KBM-7 (cell line): ENCODE measurements around the gene CPB2.

Source experiments
- DNase-seq: peaks from one replicate; pipeline ENCODE4 v3.0.0-alpha.2; 2015
- in situ Hi-C: fragments of 300-500 bp; cut with MboI; formaldehyde crosslinking; loops from 2 replicates; pipeline ENCODE4 v1.14.3; 2020; ENCODE audit warnings: low sequenced_read_pairs, low pct_unique_long_range_greater_than_20kb, mixed read lengths

Gene CPB2

DNA sequence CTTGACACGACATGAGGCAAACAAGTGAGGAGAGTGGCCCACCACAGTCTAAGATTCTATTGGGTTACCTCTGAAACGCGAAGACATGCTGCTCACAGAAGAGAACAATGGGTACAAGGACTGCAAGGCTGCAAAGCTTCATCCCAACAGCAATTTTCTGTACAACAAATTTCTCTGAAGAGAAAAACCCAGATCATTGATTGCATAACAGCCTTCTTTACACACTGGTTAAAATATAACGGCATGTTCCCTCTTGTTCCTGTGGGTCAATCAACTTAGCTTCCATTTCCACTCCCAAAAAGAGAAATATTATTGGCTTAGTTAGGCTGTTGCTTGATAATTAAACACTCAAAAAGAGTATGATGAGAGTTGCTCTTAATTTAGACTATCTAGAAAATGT lies at the start of gene CPB2:
Gene CPB2 (minus strand): TSS at position 166 of the 400 bp plus-strand sequence. CDS start 24 bp downstream, at position 142.
- no peak for DNase-seq
- in situ Hi-C loops = no loop called here

GRCh38 chr13:46154136-46154801 lies 49.4 kb upstream of the CPB2 start:
- DNase-seq = no peak
- in situ Hi-C loops = no loop called here

DNA sequence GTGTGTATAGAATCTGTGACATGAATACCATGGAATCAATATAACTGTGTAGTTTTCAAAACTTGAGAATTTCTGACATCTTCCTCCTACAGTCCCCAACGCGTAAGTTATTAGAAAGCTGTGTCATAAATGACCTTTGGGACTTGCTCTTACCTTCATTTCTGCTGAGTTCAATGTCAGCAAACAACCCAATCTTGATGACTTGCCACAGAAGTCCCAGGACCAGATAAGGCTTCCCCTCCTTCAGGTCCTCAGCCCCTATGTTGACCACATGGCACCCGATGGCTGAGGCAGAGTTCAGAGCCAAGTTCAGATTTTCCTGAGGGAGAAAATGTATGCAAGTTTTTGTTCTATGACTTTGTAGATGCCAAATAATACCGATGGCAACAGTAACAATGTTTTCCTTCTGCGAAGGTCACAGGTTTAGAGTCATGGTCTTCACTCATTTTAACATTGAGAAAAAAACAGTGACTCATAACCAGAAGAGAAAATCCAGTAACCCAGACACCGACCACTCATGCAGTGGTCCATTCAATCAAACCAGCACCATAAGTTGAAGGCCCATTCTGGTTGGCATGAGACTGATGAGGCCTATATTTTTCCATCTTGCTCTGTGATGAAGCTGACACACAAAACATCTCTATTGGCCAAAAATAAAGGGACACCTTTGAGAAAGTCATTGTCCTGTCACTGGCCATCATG lies 47.9 kb upstream of the CPB2 start:
- in situ Hi-C loops = no loop called here
- DNase-seq = no peak

- in situ Hi-C loops = no loop called here
- no peak for DNase-seq
Measured at GRCh38 chr13:46150134-46150693, 45.4 kb upstream of the CPB2 start.

- in situ Hi-C loops = no loop called here
- DNase-seq = no peak
Measured at GRCh38 chr13:46149272-46150133, 44.7 kb upstream of the CPB2 start.

- in situ Hi-C loops = no loop called here
Measured at GRCh38 chr13:46146898-46147297, 42.1 kb upstream of the CPB2 start.

DNA sequence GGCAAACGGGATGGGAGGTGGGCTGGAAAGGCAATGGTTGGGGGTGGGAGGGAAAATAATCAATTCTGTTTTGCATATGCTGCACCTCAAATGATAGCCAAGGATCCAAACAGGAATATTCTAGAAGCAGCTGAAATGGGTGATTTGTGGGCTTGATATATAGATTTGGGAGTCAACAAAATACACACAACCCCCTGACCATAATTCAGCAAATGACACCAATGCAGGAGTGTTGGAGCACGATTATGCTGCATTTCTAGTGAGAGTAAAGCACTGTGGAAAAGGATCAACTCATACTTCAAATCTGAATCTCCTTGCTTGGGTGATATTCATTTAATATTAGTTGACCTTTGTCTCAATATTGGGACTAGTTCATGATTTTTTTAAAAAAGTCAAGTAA lies 41.1 kb upstream of the CPB2 start:
- in situ Hi-C loops = no loop called here

More at GRCh38 chr13:46146898-46147297, 42.1 kb upstream of the CPB2 start:
- DNase-seq = no peak

GRCh38 chr13:46145135-46145534 lies 40.3 kb upstream of the CPB2 start:
- no peak for DNase-seq
- in situ Hi-C loops = no loop called here

More for the DNA sequence above, 41.1 kb upstream of the CPB2 start:
- DNase-seq = no peak

GRCh38 chr13:46143184-46143701 lies 38.4 kb upstream of the CPB2 start:
- no peak for DNase-seq
- in situ Hi-C loops = no loop called here

DNA sequence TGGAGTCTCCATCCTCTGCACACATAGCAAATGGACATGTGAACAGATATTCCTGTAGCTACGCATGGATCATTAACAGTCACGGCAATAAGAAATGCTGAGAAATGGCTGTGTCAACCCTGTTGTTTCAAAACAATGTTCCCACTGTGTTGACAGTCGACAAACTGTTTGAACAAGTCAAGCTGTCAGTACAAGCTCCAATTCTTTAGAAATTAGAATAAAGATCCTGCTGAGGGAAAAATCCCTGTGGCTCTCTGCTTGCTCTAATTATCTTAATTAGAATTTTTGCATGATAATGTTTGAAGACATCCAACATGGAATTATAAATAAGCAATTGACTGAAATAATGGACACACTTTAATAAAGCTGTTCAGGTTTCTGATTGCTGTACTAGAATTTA lies 37.9 kb upstream of the CPB2 start:
- DNase-seq = no peak

GRCh38 chr13:46140044-46140443 lies 35.2 kb upstream of the CPB2 start:
- in situ Hi-C loops = no loop called here
- DNase-seq = no peak

More for the DNA sequence above, 37.9 kb upstream of the CPB2 start:
- in situ Hi-C loops = no loop called here

- in situ Hi-C loops = no loop called here
- DNase-seq = no peak
Measured at GRCh38 chr13:46137627-46138317, 32.9 kb upstream of the CPB2 start.

DNA sequence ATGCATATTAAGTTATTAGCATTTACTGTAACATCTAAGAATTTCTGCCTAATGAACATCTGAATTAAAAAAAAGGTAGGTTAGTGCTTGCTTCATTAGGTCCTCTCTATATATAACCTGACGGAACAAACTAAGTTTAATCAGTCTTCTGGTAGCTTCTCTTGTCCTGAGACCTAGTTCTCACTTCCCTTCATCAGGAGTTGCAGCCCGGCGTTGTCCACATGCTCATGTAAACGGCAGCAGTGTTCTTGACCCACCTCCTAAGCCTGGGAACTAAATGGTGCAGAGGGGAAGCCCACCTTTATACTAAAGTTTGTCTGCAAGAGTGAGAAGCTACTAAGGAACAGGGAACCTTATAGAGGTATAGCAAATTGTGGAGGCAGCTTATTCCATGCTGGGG lies 31.9 kb upstream of the CPB2 start:
- in situ Hi-C loops = no loop called here
- no peak for DNase-seq

- no peak for DNase-seq
- in situ Hi-C loops = no loop called here
Measured at GRCh38 chr13:46134961-46135522, 30.2 kb upstream of the CPB2 start.

- in situ Hi-C loops = no loop called here
- no peak for DNase-seq
Measured at GRCh38 chr13:46134494-46134893, 29.7 kb upstream of the CPB2 start.

DNA sequence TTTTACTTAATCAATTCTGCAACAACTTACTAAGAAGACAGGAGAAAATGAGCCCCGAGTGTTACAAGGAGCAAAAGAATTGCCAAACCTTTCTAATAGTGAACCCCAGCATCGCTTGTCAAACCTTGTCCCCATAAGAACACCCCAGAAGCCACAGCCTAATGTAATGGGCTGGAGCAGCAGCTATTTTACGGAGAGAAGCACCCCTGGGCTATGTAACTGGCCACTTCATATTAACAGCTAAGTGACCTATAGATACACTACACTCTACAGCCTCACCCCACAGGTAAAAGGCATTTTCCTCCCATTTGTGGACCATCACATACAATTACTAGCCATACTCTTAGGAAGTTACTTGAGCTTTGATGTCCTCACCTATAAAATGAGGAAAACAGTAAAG lies 27.3 kb upstream of the CPB2 start:
- no peak for DNase-seq
- in situ Hi-C loops = no loop called here

DNA sequence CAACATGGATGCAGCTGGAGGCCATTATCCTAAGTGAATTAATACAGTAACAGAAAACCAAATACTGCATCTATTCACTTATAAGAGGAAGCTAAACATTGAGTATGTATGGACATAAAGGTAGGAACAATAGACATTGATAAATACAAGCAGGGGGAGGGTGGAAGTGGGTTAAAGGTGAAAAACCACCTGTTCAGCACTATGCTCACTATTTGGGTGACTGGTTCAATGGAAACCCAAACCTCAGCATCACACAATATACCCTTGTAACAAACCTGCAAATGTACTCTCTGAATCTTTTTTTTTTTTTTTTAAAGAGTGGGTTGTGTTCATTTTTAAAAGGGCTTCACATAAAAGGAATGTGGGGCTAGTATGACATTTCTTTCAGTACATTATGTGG lies 26.9 kb upstream of the CPB2 start:
- DNase-seq = no peak
- in situ Hi-C loops = no loop called here

GRCh38 chr13:46129955-46130618 lies 25.3 kb upstream of the CPB2 start:
- in situ Hi-C loops = no loop called here
- no peak for DNase-seq
